Loucy (cell line): ENCODE measurements around the gene TARS2.

Experiments
- EZH2phosphoT487 ChIP-seq: fragments of 200-600 bp; IDR thresholded peaks from 2 replicates; pipeline ENCODE4 v1.6.1; 2018; ENCODE audit warnings: antibody characterized with exemption, mild to moderate bottlenecking, moderate library complexity, borderline replicate concordance
- TF ChIP-seq, protein P1 (sequence below): fragments of 200-600 bp; sonication (generic); conservative IDR thresholded peaks from 2 replicates; pipeline ENCODE4 v1.5.1; 2014; ENCODE audit warnings: mild to moderate bottlenecking, antibody characterized with exemption, low read length

GRCh38 chr1:150553392-150554085, 66.3 kb downstream of the TARS2 start:
- TF ChIP-seq, protein P1, sequence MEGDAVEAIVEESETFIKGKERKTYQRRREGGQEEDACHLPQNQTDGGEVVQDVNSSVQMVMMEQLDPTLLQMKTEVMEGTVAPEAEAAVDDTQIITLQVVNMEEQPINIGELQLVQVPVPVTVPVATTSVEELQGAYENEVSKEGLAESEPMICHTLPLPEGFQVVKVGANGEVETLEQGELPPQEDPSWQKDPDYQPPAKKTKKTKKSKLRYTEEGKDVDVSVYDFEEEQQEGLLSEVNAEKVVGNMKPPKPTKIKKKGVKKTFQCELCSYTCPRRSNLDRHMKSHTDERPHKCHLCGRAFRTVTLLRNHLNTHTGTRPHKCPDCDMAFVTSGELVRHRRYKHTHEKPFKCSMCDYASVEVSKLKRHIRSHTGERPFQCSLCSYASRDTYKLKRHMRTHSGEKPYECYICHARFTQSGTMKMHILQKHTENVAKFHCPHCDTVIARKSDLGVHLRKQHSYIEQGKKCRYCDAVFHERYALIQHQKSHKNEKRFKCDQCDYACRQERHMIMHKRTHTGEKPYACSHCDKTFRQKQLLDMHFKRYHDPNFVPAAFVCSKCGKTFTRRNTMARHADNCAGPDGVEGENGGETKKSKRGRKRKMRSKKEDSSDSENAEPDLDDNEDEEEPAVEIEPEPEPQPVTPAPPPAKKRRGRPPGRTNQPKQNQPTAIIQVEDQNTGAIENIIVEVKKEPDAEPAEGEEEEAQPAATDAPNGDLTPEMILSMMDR, result no peak
- TF ChIP-seq EZH2phosphoT487, result no peak
